GM19351 (cell line): ENCODE results near the gene HOXA5.

Experiments
- ATAC-seq: cut with Tn5 transposase; IDR thresholded peaks from one replicate; pipeline ENCODE4 v1.9.1; 2021; ENCODE audit warnings: mild to moderate bottlenecking, moderate library complexity; ENCODE audit not compliant: unreplicated experiment

The HOXA5 gene

DNA sequence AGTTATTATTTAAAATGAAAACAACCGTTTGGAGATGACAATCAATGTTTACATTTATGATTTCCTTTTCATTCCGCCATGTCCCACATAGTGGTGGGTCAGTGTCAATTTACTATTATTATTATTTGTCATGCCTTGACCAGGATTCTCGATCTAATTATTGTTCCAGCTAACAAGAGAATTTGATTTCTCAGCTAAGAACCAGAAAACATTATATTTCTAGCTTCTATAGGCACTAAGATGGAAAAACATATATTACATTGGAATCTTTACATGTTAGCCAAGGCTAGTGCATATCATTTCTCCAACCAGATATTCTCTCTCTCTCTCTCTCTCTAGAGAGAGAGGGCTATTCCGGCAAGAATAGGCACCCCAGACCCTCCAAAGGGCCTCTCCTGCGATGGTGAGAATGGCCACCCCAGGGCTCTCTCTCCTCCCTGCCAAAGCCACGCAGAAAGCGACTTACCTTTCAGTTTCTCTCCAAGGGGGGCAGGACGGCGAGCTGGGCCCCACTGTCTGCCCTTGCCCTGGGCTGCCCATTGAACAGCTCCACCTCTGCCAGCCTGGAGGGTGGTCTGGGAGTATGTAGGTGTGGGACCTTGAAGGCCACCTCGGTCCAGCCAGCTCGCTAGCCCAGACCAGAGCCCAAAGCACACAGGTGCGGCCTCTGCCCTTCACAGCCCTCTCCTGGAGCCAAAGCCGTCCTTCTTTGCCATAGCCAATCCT, 6.5 kb upstream of the HOXA5 start:
- ATAC-seq = no peak

GRCh38 chr7:27148756-27149641, 5.5 kb upstream of the HOXA5 start:
- no peak for ATAC-seq

DNA sequence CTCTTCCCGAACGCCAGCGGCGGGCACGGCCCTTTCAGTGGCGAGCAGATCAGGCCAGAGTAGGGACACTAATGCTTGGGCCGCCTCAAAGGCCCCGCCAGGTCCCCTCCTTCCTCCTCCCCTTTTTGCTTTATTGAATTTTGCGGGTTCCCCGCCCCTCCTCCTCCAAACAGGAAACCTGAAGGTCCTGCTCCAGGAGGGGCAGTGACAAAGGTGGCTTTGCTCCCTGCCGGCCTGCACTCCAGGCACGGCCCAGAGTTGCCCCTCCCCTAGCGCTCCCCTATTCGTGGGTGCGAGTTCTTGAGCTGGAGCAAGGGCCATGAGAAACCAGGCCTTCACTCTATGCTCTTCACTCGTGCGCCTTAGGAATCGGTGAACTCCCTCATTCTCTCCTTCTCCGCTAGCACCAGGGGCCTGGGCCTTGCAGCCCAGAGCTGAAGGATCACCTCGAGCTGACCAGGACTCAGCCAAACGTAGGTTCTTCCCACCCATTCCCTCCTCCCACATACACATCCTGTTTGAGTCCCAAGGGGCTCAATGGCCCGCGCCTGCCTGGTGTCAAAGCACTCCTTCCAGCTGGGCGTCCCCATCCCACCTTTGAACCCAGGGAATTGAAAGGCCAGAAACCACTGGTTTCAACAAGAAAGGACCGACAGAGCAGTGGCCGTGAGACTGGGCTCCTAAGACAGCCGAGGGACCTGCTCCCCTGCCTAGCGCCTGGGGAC, 4.7 kb upstream of the HOXA5 start:
- no peak for ATAC-seq

DNA sequence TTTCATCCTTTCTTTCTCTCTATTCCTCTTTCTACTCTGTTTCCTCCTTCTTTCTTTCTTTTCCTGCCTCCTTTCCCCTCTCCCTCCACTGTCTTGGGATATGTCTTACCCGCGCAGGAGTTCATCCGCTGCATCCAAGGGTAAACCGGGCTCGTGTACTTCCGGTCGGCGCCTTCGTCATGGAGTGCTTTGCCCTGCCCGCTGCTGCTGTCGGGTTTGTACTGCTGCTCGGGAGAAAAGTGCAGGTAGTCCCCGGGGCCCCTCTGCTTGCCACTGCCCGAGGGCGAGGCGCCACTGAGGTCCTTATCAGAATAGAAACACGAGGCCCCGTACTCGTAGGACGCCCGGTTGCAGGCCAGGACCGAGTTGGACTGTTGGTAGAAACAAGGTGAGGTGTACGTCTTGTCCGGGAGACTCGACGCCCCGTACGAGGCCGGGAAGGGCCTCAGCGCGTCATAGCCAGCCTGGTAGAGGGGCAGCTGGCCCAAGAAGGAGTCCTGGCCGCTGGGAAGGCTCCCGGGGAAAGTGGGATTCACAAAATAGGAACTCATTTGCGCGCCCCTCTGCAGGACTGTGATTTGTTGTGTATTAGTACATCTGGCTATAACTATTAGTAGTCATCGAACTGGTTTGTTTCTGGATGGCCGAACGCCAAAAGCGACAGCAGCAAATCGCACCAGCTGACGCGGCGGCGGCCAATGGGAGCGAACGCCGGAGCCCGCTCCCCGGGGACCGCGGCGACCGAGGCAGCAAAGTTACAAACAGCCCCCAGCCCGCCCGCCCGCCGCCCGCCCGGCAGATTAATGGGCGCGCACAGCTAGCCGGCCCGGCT, 3.9 kb upstream of the HOXA5 start, which contains the start of gene HOXA6:
TSS of gene HOXA6 (minus strand) at position 576 of the 832 bp plus-strand sequence. CDS start at position 551, 25 bp downstream.
- ATAC-seq = no peak

- no peak for ATAC-seq
Measured at GRCh38 chr7:27146491-27147198, 3.2 kb upstream of the HOXA5 start.

DNA sequence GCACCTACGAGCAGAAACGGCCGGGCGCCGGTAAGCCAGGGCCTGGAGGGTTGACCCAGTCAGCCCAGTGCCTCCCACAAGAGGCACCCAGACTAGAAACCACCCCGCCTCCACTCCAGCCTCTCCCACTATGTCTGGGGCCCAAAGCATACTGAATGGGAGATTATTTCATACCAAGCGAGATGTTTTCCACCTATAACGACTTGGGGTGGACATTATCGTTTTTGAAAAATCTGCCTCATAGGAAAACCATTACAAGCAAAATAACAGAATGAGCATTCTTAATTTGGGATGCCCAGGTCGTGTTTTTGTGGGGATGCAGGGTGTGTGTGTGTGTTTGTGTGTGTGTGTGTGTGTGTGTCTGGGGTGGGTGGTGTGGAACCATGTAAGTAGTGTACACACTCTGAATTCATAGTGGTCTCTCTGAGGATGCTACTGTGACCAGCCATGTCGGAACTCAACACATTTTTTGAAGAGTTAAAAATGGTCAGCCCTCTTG, 2.5 kb upstream of the HOXA5 start:
- ATAC-seq = no peak

- no peak for ATAC-seq
Measured at GRCh38 chr7:27145165-27145913, 1.9 kb upstream of the HOXA5 start.

GRCh38 chr7:27144781-27145164, 1.3 kb upstream of the HOXA5 start:
- ATAC-seq = no peak

DNA sequence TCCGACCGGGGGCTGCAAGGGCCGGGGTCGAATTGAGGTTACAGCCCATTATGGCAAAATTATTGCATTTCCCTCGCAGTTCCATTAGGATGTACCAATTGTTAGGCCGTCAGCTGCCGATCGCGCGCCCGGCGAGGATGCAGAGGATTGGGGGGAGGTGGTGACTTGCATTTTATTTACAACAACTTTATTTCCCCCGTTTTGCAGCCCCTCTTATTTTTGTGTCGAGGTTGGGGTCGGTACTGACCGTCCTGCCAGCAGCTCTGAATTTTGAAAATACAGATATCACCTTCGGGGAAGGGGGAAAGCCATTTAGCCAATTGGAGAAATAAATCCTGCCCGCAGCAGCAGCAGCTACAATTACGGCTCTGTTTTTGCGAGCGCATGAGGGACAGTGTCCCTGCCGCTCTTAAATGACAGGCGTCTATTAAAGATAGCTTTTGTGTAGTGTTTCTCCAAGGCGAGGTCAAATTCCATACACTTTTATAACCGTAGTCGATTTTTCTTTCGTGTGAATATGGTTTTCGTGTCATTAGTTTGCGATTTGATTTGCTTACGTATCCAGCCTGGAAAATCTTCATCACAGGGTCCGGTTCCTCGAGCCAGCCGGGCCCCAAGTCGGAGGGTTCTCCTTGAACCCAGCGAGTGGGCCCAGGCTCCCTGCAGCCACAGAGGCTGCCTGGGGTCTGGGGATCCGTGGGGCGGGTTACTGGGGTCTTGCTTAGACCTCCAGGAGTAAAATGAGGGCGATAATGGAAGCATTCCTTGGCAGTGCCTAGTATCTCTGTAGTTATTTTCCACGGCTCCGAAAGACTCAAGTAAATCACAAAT, 684 bp upstream of the HOXA5 start:
- ATAC-seq = no peak

GRCh38 chr7:27142580-27143022, 880 bp downstream of the HOXA5 start:
- no peak for ATAC-seq

DNA sequence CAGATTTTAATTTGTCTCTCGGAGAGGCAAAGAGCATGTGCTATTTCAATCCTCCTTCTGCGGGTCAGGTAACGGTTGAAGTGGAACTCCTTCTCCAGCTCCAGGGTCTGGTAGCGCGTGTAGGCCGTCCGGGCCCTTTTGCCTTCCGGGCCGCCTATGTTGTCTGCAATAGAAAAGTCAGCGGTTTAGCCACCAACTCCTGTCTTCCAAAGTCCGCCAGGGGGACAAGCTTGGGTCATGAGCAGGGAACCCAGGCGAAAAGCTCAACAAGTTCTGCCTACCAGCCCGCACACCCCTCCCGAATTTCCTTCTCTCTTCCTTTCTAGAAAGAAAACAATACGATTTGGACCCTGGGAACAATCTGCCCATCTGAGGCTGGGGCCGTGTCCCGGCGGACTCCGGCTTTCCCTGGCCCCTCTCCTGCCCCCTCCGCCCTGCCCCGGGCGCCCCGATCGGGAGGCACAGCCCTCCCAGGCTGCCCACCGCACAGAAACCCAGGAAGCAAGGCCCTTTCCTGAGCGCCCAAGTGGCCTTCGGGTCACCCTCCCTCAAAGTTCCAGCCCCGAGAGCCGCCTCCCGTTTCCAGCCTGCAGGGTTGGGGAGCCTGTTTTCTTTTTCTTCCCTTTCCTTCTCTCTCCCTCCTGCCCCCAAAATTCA, 1.4 kb downstream of the HOXA5 start:
- ATAC-seq = no peak

- no peak for ATAC-seq
Measured at GRCh38 chr7:27141137-27141922, 2.2 kb downstream of the HOXA5 start.

- ATAC-seq = no peak
Measured at GRCh38 chr7:27140126-27140857, 3.2 kb downstream of the HOXA5 start.

DNA sequence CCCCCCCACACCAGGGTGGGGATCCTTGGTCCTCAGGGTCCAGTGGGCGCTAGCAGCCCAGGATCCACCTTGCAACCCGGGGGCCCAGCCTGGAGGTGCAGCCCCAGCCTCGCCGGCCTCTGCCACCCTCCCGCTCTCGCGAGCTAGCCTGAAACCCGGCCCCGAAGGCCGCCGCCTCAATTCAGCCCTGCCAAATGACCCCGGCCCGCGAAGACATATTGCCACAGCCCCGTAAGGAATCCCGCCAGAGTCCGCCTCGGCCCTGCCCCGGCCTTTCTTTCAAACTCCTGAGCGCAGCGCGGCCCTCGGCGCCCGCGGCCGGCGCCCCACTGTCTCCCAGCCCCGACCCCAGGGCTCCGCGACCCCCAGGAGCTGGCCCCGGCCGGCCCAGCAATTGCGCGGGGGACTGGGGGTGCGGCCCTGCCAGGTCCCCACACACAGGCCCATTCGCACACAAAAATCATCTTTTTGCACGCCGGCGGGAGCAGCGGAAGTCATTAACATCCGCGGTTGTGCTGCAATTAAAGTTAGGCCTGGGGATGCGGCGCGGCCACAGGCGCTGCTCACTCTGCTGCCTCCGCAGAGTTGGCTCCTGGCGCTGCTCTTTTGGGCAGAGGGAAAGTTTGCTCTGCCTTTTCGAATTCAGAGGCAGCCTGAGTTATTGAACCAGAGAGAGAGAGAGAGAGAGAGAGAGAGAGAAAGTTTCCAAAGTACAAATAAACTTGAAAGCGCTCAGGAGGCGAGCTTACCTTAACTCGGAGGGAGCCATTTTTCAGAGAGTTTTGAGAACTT, 4.0 kb downstream of the HOXA5 start:
- no peak for ATAC-seq

- ATAC-seq = no peak
Measured at GRCh38 chr7:27138985-27139333, 4.5 kb downstream of the HOXA5 start.
